Hepatocyte (in vitro differentiated cells): ENCODE measurements around the gene ACSM3.

Experiments used
- EZH2 ChIP-seq: fragments of 200-600 bp; sonication (generic); IDR thresholded peaks from 2 replicates; pipeline ENCODE4 v1.6.1; 2016; ENCODE audit warnings: antibody characterized with exemption, mild to moderate bottlenecking, borderline replicate concordance
- TF ChIP-seq, protein P1 (sequence below): fragments of 200-600 bp; sonication (generic); IDR thresholded peaks from 2 replicates; pipeline ENCODE4 v1.5.1; 2016; ENCODE audit warnings: antibody characterized with exemption, mild to moderate bottlenecking; ENCODE audit not compliant: poor library complexity

DNA sequence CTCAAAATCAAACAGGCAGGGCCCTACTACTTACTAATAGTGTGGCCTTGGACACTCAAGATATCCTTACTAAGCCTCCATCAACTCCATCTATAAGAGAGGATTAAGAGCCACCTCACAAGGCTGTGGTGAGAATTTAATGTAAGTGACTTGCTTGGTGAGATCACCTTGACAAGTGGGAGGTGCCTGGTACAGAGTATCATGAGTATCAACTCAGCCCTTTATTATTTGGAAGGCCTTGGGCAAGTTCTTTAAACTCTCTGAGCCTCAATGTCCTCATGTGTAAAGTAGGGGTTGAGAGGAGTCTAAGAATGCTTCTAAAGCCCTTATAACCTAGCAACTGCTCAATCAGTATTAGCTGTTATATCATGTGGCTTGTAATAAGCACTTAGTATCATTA lies 37.2 kb upstream of the ACSM3 start:
- TF ChIP-seq EZH2, result no peak
- TF ChIP-seq, protein P1, sequence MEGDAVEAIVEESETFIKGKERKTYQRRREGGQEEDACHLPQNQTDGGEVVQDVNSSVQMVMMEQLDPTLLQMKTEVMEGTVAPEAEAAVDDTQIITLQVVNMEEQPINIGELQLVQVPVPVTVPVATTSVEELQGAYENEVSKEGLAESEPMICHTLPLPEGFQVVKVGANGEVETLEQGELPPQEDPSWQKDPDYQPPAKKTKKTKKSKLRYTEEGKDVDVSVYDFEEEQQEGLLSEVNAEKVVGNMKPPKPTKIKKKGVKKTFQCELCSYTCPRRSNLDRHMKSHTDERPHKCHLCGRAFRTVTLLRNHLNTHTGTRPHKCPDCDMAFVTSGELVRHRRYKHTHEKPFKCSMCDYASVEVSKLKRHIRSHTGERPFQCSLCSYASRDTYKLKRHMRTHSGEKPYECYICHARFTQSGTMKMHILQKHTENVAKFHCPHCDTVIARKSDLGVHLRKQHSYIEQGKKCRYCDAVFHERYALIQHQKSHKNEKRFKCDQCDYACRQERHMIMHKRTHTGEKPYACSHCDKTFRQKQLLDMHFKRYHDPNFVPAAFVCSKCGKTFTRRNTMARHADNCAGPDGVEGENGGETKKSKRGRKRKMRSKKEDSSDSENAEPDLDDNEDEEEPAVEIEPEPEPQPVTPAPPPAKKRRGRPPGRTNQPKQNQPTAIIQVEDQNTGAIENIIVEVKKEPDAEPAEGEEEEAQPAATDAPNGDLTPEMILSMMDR, result no peak
